GM18526 (cell line): ENCODE results near the gene PHETA2.

Experiments
- POLR2A ChIP-seq: IDR thresholded peaks from 3 replicates; pipeline ENCODE4 v1.6.1; 2011; ENCODE audit not compliant: insufficient read length; ENCODE audit errors: extremely low read depth

PHETA2 gene, protein sequence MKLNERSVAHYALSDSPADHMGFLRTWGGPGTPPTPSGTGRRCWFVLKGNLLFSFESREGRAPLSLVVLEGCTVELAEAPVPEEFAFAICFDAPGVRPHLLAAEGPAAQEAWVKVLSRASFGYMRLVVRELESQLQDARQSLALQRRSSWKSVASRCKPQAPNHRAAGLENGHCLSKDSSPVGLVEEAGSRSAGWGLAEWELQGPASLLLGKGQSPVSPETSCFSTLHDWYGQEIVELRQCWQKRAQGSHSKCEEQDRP

GRCh38 chr22:42074132-42074811 lies at the start of gene PHETA2:
Gene PHETA2 (plus strand): TSS chr22:42074248. CDS start chr22:42077294, 3,046 bp downstream.
- TF ChIP-seq POLR2A = no peak

GRCh38 chr22:42025421-42025820 lies 48.6 kb upstream of the PHETA2 start:
- no peak for TF ChIP-seq POLR2A

GRCh38 chr22:42026705-42027104 lies 47.3 kb upstream of the PHETA2 start:
- no peak for TF ChIP-seq POLR2A

DNA sequence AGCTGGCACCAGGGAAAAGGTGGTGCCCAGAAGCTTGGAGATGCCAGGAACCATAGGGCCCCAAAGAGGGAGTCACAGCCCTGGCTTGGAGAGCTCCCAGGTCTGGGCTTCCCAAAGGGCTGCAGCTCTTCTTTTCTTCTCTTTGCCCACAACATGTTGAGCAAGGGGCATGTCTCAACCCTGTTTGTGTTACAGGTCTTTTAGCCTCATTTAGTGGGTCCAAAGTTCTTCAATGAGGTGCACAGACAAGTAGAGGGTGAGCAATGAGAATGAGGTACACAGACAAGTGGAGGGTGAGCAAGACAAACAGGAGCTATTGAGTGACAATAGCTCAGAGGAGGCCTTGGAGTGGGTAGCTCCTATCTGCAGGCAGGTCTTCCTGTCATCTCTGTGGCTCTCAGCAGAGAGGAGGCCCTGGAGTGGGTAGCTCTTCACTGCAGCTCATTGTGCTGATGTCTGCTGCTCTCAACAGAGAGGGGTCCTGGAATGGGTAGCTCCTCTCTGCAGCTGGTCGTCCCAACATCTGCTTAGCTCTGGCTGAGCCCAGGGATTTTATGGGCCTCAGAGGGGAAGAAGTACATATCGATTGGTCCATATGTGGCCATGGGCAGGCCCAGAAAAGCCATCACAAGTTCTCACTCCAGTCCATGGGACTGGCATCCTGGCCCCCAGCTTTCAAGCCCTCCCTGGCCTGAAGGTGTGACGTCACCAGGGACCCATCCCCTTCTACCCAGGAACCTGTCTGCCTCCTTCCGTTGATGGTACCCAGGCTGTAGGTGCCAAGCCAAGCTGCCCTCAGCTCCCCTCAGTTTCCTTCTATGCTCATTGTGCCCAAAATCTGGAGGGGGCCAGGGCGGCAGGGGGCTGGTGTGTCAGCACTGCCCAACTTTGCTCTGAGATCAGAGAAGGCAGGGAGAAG lies 40.5 kb upstream of the PHETA2 start:
- TF ChIP-seq POLR2A = no peak

DNA sequence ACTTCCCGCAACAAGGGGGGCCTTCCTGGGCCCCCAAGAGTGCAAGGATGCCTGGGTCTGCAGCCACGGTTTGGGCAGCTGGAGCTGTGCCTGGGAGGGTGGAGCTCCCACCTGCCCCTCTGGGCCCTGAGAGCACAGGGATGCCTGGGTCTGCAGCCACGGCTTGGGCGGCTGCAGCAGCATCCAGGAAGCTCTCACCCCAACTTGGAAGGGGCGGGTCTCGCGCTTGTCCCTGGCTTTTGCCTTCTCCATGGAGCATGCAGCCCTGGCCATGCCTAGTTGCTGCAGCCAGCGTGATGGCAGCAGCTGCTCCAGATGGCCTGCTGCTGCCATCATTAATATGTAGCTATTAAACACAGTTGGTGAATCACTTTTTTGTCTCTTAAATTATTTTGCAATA lies 38.8 kb upstream of the PHETA2 start:
- no peak for TF ChIP-seq POLR2A

DNA sequence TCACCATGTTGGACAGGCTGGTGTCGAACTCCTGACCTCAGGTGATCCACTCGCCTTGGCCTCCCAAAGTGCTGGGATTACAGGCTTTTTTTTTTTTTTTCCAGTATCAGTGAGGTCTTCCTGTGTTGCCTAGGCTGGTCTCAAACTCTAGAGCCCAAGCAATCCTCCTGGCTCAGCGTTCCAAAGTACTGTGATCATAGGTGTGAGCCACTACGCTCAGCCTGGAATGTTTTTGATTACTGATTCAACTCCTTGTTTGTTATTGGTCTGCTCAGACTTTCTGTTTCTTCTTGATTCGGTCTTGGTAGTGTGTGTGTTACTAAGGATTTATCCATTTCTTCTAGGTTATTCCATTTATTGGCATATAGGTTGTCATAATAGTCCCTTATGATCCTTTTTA lies 34.8 kb upstream of the PHETA2 start:
- TF ChIP-seq POLR2A = no peak

DNA sequence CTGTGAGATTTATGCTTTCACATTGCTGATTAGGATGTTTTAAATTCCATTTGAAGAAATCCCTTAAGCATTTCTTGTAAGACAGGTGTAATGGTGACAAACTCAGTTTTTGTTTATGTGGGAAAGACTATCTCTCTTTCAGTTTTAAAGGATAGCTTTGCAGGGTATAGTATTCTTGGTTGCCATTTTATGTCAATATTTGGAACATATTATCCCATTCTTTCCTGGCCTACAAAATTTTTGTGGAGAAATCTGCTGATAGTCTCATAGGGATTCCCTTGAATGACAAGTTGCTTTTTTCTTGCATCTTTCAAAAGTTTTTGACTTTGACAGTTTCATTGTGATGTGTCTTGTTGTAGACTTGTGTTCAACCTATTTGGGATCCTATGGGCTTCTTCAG lies 32.3 kb upstream of the PHETA2 start:
- no peak for TF ChIP-seq POLR2A

DNA sequence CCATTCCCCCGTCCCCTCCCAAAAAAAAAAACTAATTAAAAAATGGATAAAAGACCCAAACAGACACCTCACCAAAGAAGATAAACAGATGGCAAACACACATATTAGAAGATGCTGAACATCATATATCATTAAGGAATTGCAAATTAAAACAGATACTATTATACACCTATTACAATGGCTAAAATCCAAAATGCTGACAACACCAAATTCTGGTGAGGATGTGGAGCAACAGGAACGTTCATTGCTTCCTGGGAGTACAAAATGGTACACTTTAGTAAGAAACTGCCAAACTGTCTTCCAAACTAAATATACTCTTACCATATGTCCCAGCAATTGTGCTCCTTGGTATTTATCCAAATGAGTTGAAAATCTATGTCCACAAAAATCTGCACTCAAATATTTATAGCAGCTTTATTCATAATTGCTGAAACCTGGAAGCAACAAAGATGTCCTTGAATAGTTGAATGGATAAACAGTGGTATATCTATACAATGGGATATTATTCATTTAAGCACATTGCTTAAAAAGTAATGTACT lies 23.3 kb upstream of the PHETA2 start:
- no peak for TF ChIP-seq POLR2A

DNA sequence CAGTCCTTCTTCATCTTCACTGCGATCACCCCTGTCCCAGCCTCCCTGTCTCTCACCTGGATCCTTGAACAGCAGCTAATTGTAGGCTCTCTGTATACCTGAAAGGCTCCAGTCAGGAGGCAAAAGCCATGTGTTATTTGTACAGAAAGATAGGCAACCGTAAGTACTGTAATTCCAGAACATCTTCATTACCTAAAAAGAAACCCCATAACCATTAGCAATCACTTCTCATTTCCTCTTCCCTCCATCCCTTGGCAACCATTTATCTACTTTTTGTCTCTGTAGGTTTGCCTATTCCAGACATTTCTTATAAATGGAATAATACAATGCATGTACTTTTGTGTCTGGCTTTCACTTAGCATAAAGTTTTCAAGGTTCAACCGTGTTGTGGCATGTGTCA lies 21.3 kb upstream of the PHETA2 start:
- TF ChIP-seq POLR2A = no peak

DNA sequence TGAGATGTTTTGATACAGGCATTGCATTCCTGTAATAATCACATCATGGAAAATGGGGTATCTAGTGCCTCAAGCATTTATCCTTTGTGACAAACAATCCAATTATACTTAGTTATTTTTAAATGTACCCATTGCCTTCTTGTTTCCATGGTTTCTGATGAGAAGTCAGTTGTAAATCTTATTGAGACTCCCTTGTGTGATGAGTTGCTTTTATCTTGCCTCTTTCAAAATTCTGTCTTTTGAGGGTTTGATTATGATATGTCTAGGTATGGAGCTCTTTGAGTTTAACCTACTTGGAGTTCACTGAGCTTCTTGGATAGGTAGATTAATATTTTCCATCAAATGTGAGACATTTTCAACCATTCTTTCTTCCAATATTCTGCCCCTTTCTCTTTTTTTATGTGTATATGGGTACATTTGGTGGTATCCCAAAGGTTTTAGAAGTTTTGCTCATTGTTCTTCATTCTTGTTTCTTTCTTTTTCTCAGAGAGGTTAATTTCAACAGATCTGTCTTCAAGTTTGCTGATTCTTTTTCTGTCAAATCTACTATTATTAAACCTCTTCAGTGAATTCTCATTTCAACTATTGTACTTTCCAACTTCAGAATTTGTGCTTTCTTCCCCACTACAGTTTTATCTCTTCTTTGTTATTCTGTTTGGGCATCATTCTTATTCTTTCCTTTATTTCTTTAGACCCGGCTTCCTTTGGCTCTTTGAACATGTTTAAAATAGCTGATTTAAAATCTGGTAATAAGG lies 17.1 kb upstream of the PHETA2 start:
- no peak for TF ChIP-seq POLR2A

DNA sequence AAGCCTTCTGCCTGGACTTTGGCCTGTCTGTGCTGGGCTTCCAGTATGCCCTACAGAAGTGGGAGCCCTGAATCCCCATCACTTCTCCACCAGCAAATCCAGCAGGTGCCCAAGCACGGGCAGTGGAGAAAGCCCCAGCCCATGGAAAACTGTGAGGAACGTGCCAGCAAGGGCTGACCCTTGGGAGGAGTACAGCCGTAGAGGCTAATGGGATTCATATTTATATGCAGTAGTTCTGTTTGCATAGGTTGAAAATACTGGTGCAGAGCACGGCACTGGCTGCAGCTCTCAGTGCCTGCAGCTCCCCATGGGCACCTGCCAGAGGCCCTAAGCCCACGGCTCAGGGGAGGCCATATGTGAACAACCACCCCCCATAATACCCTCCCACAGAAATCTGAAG lies 13.6 kb upstream of the PHETA2 start:
- TF ChIP-seq POLR2A = no peak

- TF ChIP-seq POLR2A = no peak
Measured at GRCh38 chr22:42061041-42061440, 13.0 kb upstream of the PHETA2 start.

- TF ChIP-seq POLR2A = no peak
Measured at GRCh38 chr22:42062506-42063170, 11.4 kb upstream of the PHETA2 start.

GRCh38 chr22:42064629-42065028 lies 9.4 kb upstream of the PHETA2 start:
- TF ChIP-seq POLR2A = no peak
